Ovary (tissue), 9 donors: ENCODE measurements around the gene SBF2. TPM values are rescaled to one million over a fixed set of nuclear protein-coding genes. Genes with fewer than 3 reads are reported as not detected.
"Not testable (repeated sequence)": the region's sequence is repeated elsewhere in the genome, so short reads cannot be mapped to it uniquely, and the experiment has no call there.

Experiments
- DNase-seq, 5 donors: peaks; one replicate each; pipeline ENCODE4 v3.0.0-alpha.2; 2019 to 2020
- H3K27ac ChIP-seq, 2 donors: fragments of 200-600 bp; one replicate each; pipeline versions ENCODE4 v1.5.1 to v1.8.0; 2019 to 2022
- H3K27me3 ChIP-seq: fragments of 200-600 bp; one replicate; pipeline ENCODE4 v1.8.0; 2022
- H3K36me3 ChIP-seq: fragments of 200-600 bp; sonication (generic); one replicate; pipeline ENCODE4 v1.5.1; 2019
- H3K4me1 ChIP-seq: one replicate; pipeline ENCODE4 v1.8.1; 2013; ENCODE audit warnings: mild to moderate bottlenecking, moderate library complexity; ENCODE audit not compliant: insufficient read depth
- H3K4me3 ChIP-seq: fragments of 200-600 bp; sonication (generic); one replicate; pipeline ENCODE4 v1.5.1; 2017
- H3K9me3 ChIP-seq, 2 donors: fragments of 200-600 bp in 1 of 2; sonication (generic) in 1 of 2; one replicate each; pipeline versions ENCODE4 v1.5.1 to v1.8.1; 2013 to 2019; ENCODE audit warnings: mild to moderate bottlenecking in 1 of 2, moderate library complexity in 1 of 2
- CTCF ChIP-seq, 3 donors: fragments of 450-650 bp in 2 of 3; fragments of 200-600 bp in 1 of 3; IDR thresholded peaks; one replicate each; pipeline versions ENCODE4 v1.5.1 to v1.8.0; 2016 to 2022; ENCODE audit warnings: antibody characterized with exemption in 3 of 3, mild to moderate bottlenecking in 1 of 3
- EP300 ChIP-seq: sonication (generic); formaldehyde crosslinking; IDR thresholded peaks from one replicate; pipeline ENCODE4 v1.6.1; 2017; ENCODE audit warnings: antibody characterized with exemption
- POLR2A ChIP-seq: fragments of 450-650 bp; IDR thresholded peaks from one replicate; pipeline ENCODE4 v1.6.1; 2017; ENCODE audit warnings: antibody characterized with exemption, mild to moderate bottlenecking, moderate library complexity
- WGBS, 3 donors: extraction: QIAGEN DNeasy Blood & Tissue Kit in 1 of 3; methylation state at CpG; one replicate each; pipeline versions ENCODE4 v1.1.5 to v1.1.7; 2013 to 2017; 5-methylcytosine and 5-hydroxymethylcytosine counted together
- intact Hi-C, 4 donors: fragments of 100-400 bp; cut with DNase I; formaldehyde crosslinking; loops; one replicate each; pipeline versions ENCODE4 v1.11.0 to v1.15.1; 2022 to 2023
- polyA plus RNA-seq, 2 donors: library from polyadenylated mRNA; stranded (reverse); fragments of 200-250 nt in 1 of 2; fragments of 350-450 nt in 1 of 2; fragmentation: Illumina TruSeq in 1 of 2; extraction: RNeasy Lipid Tissue Mini Kit (QIAGEN cat#74804) in 1 of 2; gene quantifications; one replicate each; pipeline ENCODE4 v1.2.3, GENCODE V29; 2013 to 2014
- total RNA-seq, 7 donors: library from RNA; depleted of rRNA in 2 of 7; stranded (reverse); fragments of >200 nt in 2 of 7; fragmentation: NEBNext Ultra II Directional in 3 of 7; extraction: Animal tissue kit (Norgen Biotek cat#: 25700) in 3 of 7; gene quantifications; one replicate each; pipeline versions ENCODE4 v1.1.0 to v1.2.4, GENCODE V29; 2016 to 2023
- donor health status: DM: no; HTN: no; CAD: no; lungs with moderate emphysema.
- donor health status: DM: no; HTN: no; CAD: no.
- donor health status: Bipolar disorder and iron deficiency.
- donor health status: DM: yes; HTN: yes; CAD: no.
- donor health status: DM: no; HTN: no; CAD: no.
- donor health status: DM: yes; HTN: yes; CAD: no.

Gene SBF2
- total and polyA plus RNA-seq, 9 donors = 27.4 to 77.5 (median 50.8) TPM

GRCh38 chr11:9947231-9947864 is 346.7 kb downstream of the SBF2 start:
- no peaks in the 10 kb centered on the region for H3K36me3 ChIP-seq
- H3K4me1 ChIP-seq = no peaks in the 10 kb centered on the region
- H3K27ac ChIP-seq = no peak overlapping the region
- H3K27me3 ChIP-seq = no peaks in the 10 kb centered on the region
- no peaks in the 10 kb centered on the region for H3K9me3 ChIP-seq
- intact Hi-C loops = no loop called here
- 87 to 96% (median 95%) methylated on average over 7 of the region's 7 CpGs for WGBS, 3 donors
- DNase-seq = no peak
- TF ChIP-seq CTCF (IDR thresholded peaks at IDR 0.05) (no peak), POLR2A (no peak), EP300 (no peak)
- no peak overlapping the region for H3K4me3 ChIP-seq

GRCh38 chr11:9945680-9946079 is 348.3 kb downstream of the SBF2 start:
- H3K27me3 ChIP-seq, DNase-seq, intact Hi-C loops, H3K9me3 ChIP-seq, H3K4me1 ChIP-seq, H3K4me3 ChIP-seq, H3K27ac ChIP-seq, H3K36me3 ChIP-seq: not testable (repeated sequence)
- WGBS, 3 donors = 83 to 89% (median 86%) methylated on average over 1 of the region's 1 CpG

GRCh38 chr11:9943386-9944110 is 350.5 kb downstream of the SBF2 start:
- intact Hi-C loops = no loop called here
- 71 to 78% (median 76%) methylated on average over 3 of the region's 3 CpGs for WGBS, 3 donors
- no peak overlapping the region for H3K27ac ChIP-seq
- no peak overlapping the region for H3K4me3 ChIP-seq
- no peak for TF ChIP-seq POLR2A
- TF ChIP-seq CTCF (IDR thresholded peaks at IDR 0.05) = no peak
- TF ChIP-seq EP300 = peak; percentile 67
- no peaks in the 10 kb centered on the region for H3K27me3 ChIP-seq
- H3K9me3 ChIP-seq = no peaks in the 10 kb centered on the region
- H3K4me1 ChIP-seq = no peaks in the 10 kb centered on the region
- no peak for DNase-seq
- no peaks in the 10 kb centered on the region for H3K36me3 ChIP-seq

- no peak for DNase-seq
- TF ChIP-seq POLR2A = no peak
- TF ChIP-seq EP300 = no peak
- TF ChIP-seq CTCF (IDR thresholded peaks at IDR 0.05) = no peak
- Histone ChIP-seq H3K27me3 (no peaks in the 10 kb centered on the region), H3K36me3 (no peaks in the 10 kb centered on the region), H3K4me3 (no peak overlapping the region), H3K4me1 (no peaks in the 10 kb centered on the region), H3K27ac (no peak overlapping the region), H3K9me3 (no peaks in the 10 kb centered on the region)
- intact Hi-C loops = no loop called here
- 93 to 99% (median 95%) methylated on average over 5 of the region's 5 CpGs for WGBS, 3 donors
Observed at GRCh38 chr11:9941991-9942390, 352.0 kb downstream of the SBF2 start.

GRCh38 chr11:9939150-9939549 is 354.9 kb downstream of the SBF2 start:
- 86 to 96% (median 86%) methylated on average over 11 of the region's 11 CpGs for WGBS, 3 donors

More at GRCh38 chr11:9939150-9939549, 354.9 kb downstream of the SBF2 start:
- H3K4me3 ChIP-seq, H3K27ac ChIP-seq, intact Hi-C loops, H3K9me3 ChIP-seq, H3K4me1 ChIP-seq, H3K27me3 ChIP-seq, H3K36me3 ChIP-seq, DNase-seq: not testable (repeated sequence)
